Right lobe of liver (tissue), 6 donors: Measurements from ENCODE around the gene SEMA3E. TPM values are rescaled to one million over a fixed set of nuclear protein-coding genes. Genes with fewer than 3 reads are reported as not detected.

Experiments used
- ATAC-seq, 4 donors: fragments of 200-7000 bp; cut with Tn5 transposase; one replicate each; pipeline ENCODE4 v1.9.1; 2020; ENCODE audit warnings: mild to moderate bottlenecking in 4 of 4, moderate library complexity in 4 of 4
- DNase-seq, 3 donors: peaks; one replicate each; pipeline ENCODE4 v3.0.0-alpha.2; 2020
- H3K27ac ChIP-seq, 3 donors: fragments of 200-600 bp; one replicate each; pipeline ENCODE4 v1.8.0; 2022
- H3K27me3 ChIP-seq, 2 donors: fragments of 200-600 bp; one replicate each; pipeline ENCODE4 v1.8.0; 2022
- H3K36me3 ChIP-seq, 4 donors: fragments of 200-600 bp; sonication (generic) in 1 of 4; one replicate each; pipeline versions ENCODE4 v1.5.1 to v1.8.0; 2017 to 2022; ENCODE audit warnings: control low read depth in 1 of 4
- H3K4me1 ChIP-seq, 4 donors: fragments of 200-600 bp; sonication (generic) in 1 of 4; one replicate each; pipeline versions ENCODE4 v1.5.1 to v1.8.0; 2017 to 2022; ENCODE audit warnings: control low read depth in 1 of 4
- H3K4me3 ChIP-seq, 3 donors: fragments of 200-600 bp; one replicate each; pipeline ENCODE4 v1.8.0; 2022
- H3K9me3 ChIP-seq, 4 donors: fragments of 200-600 bp; sonication (generic) in 1 of 4; one replicate each; pipeline versions ENCODE4 v1.5.1 to v1.8.0; 2017 to 2022; ENCODE audit warnings: control low read depth in 1 of 4
- CTCF ChIP-seq, 4 donors: fragments of 200-600 bp in 3 of 4; fragments of 450-650 bp in 1 of 4; IDR thresholded peaks; one replicate each; pipeline versions ENCODE4 v1.5.1 to v1.8.0; 2016 to 2022; ENCODE audit warnings: antibody characterized with exemption in 4 of 4, mild to moderate bottlenecking in 2 of 4
- POLR2A ChIP-seq: fragments of 450-650 bp; IDR thresholded peaks from one replicate; pipeline ENCODE4 v1.6.1; 2017; ENCODE audit warnings: antibody characterized with exemption, mild to moderate bottlenecking
- WGBS: methylation state at CpG from one replicate; pipeline ENCODE4 v1.1.6; 2018; ENCODE audit warnings: low coverage, low lambda C conversion rate; ENCODE audit not compliant: insufficient coverage; ENCODE audit errors: missing lambda C conversion rate; 5-methylcytosine and 5-hydroxymethylcytosine counted together
- intact Hi-C, 2 donors: fragments of 100-400 bp; cut with DNase I; formaldehyde crosslinking; loops; one replicate each; pipeline versions ENCODE4 v1.11.2 to v1.14.1; 2022
- total RNA-seq, 6 experiments: library from RNA; depleted of rRNA in 2 of 6; stranded (reverse); fragments of >200 nt in 2 of 6; fragmentation: NEBNext Ultra II Directional in 3 of 6; extraction: Animal tissue kit (Norgen Biotek cat#: 25700) in 3 of 6; gene quantifications; one replicate each; pipeline versions ENCODE4 v1.1.0 to v1.2.4, GENCODE V29; 2016 to 2023
- donor health status: DM: no; HTN: yes; CAD: no.
- donor health status: DM: no; HTN: no; CAD: no.
- donor health status: DM: no; HTN: no; CAD: no.
- donor health status: DM: no; HTN: yes; CAD: no.
- donor health status: DM: no; HTN: yes; CAD: no.

Gene SEMA3E
- total RNA-seq, 6 experiments from 2014 or later: 0.06 to 1.0 (median 0.32) TPM

GRCh38 chr7:83413424-83413823, 235.5 kb downstream of the SEMA3E start:
- H3K36me3 ChIP-seq: no peaks in the 10 kb centered on the region
- H3K4me3 ChIP-seq: no peak overlapping the region
- intact Hi-C loops: loop anchor here in 1 of 2 donors (10.0 kb wide), 1 partner anchor 241 kb away; no protein-coding TSS in a partner anchor
- H3K27me3 ChIP-seq: no peaks in the 10 kb centered on the region
- 45% methylated on average over 2 of the region's 2 CpGs for WGBS
- no peak for ATAC-seq
- no peaks in the 10 kb centered on the region for H3K4me1 ChIP-seq
- TF ChIP-seq CTCF (IDR thresholded peaks at IDR 0.05) (no peak), POLR2A (no peak)
- no peaks in the 10 kb centered on the region for H3K9me3 ChIP-seq
- no peak for DNase-seq
- no peak overlapping the region for H3K27ac ChIP-seq

- no peaks in the 10 kb centered on the region for H3K36me3 ChIP-seq
- DNase-seq (no peak), ATAC-seq (peak; percentile 46 to 68 (median 52))
- WGBS: 18% methylated on average over 3 of the region's 3 CpGs
- no peaks in the 10 kb centered on the region for H3K4me1 ChIP-seq
- H3K4me3 ChIP-seq: no peak overlapping the region
- no peaks in the 10 kb centered on the region for H3K9me3 ChIP-seq
- H3K27ac ChIP-seq: no peak overlapping the region
- intact Hi-C loops: loop anchor here in 1 of 2 donors (10.0 kb wide), 1 partner anchor 244 kb away; no protein-coding TSS in a partner anchor
- H3K27me3 ChIP-seq: no peaks in the 10 kb centered on the region
- TF ChIP-seq CTCF (IDR thresholded peaks at IDR 0.05): peak; percentile 57 to 75 (median 66)
- TF ChIP-seq POLR2A: no peak
Observed at GRCh38 chr7:83410989-83411591, 237.8 kb downstream of the SEMA3E start.

GRCh38 chr7:83394776-83395175, 254.2 kb downstream of the SEMA3E start:
- no peak for ATAC-seq
- Histone ChIP-seq H3K36me3 (no peaks in the 10 kb centered on the region), H3K9me3 (no peaks in the 10 kb centered on the region), H3K4me1 (no peaks in the 10 kb centered on the region), H3K4me3 (no peak overlapping the region), H3K27me3 (no peaks in the 10 kb centered on the region), H3K27ac (no peak overlapping the region)
- no peak for TF ChIP-seq CTCF (IDR thresholded peaks at IDR 0.05)
- TF ChIP-seq POLR2A: no peak
- DNase-seq: no peak
- intact Hi-C loops: no loop called here

GRCh38 chr7:83388436-83388835, 260.5 kb downstream of the SEMA3E start:
- no peak overlapping the region for H3K27ac ChIP-seq
- no peaks in the 10 kb centered on the region for H3K4me1 ChIP-seq
- H3K9me3 ChIP-seq: no peaks in the 10 kb centered on the region
- no peak for TF ChIP-seq CTCF (IDR thresholded peaks at IDR 0.05)
- no peak for TF ChIP-seq POLR2A
- no peak overlapping the region for H3K4me3 ChIP-seq
- H3K36me3 ChIP-seq: no peaks in the 10 kb centered on the region
- DNase-seq (no peak), ATAC-seq (no peak)
- H3K27me3 ChIP-seq: no peaks in the 10 kb centered on the region
- intact Hi-C loops: no loop called here

- H3K27me3 ChIP-seq: no peaks in the 10 kb centered on the region
- no peaks in the 10 kb centered on the region for H3K36me3 ChIP-seq
- intact Hi-C loops: no loop called here
- DNase-seq (no peak), ATAC-seq (no peak)
- no peaks in the 10 kb centered on the region for H3K4me1 ChIP-seq
- H3K9me3 ChIP-seq: no peaks in the 10 kb centered on the region
- H3K4me3 ChIP-seq: no peak overlapping the region
- H3K27ac ChIP-seq: no peak overlapping the region
- TF ChIP-seq POLR2A (no peak), CTCF (IDR thresholded peaks at IDR 0.05) (no peak)
- 25% methylated on average over 2 of the region's 2 CpGs for WGBS
Observed at GRCh38 chr7:83366629-83367028, 282.3 kb downstream of the SEMA3E start.
